ENCODE measurements around the gene DNAH3. TPM values are rescaled to one million over a fixed set of nuclear protein-coding genes. Genes with fewer than 3 reads are reported as not detected.
"Not testable (repeated sequence)": the region's sequence is repeated elsewhere in the genome, so short reads cannot be mapped to it uniquely, and the experiment has no call there.

The DNAH3 gene
- total and polyA plus RNA-seq, 2 of the 13 experiments (the other 11 are each of a cell fraction or from before 2014, with no cell fraction given): 0.07 to 0.08 TPM

DNA sequence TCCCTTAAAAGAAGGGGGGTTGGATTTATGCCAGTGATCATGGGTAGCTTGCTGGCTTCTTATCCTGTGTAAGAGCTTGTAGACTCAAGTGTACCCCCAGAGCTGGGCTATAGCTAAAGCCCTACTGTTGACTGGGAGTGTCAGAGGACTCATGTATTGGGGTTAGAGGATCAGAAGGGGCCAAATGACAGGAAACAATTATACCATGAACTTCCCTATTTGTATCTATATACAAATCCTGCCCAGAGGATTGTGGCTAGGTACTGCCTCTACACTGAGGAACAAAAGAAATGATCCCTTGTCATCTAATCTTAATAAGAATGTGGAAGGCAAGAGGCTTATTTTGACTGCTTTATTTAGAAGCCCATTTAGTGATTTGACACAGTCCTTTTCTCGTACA lies 46.5 kb upstream of the DNAH3 start:
- no peaks in the 10 kb centered on the region for H3K4me1 ChIP-seq (ENCODE audit: insufficient read depth, low read length)
- no peaks in the 10 kb centered on the region for H4K20me1 ChIP-seq (ENCODE audit: insufficient read depth, low read length)
- no peak overlapping the region for H3K9ac ChIP-seq (ENCODE audit: insufficient read depth, low read depth, low read length)
- FAIRE-seq (no peak), DNase-seq (ENCODE audit: low spot score) (no peak), ATAC-seq (no peak)
- H3K4me3 ChIP-seq (replicated peaks in 1 of 3; ENCODE audit: insufficient read depth in 1 of 3, low read depth in 2 of 3, low read length in 3 of 3): no peak overlapping the region
- H3K4me2 ChIP-seq (ENCODE audit: low read depth, low read length): no peak overlapping the region
- BruUV-seq (replicated peaks): no TSS peak
- CTCF ChIA-PET (ENCODE audit: low intra/inter-chr PET ratio, low total read pairs): no interaction called here
- in situ Hi-C loops (cut with HindIII; ENCODE audit: extremely low pct_ligation_motif_present, low pct_unique_long_range_greater_than_20kb) (no loop called here), intact Hi-C loops (cut with micrococcal nuclease; ENCODE audit: unreplicated experiment) (no loop called here)
- no peaks in the 10 kb centered on the region for H3K36me3 ChIP-seq (replicated peaks in 1 of 2; ENCODE audit: control insufficient read depth in 1 of 2, insufficient read depth in 2 of 2, low read length in 2 of 2)
- WGBS (ENCODE audit: low lambda C conversion rate): 0% methylated on average over 1 of the region's 1 CpG
- H3K79me2 ChIP-seq (ENCODE audit: insufficient read depth, low read length): no peaks in the 10 kb centered on the region
- TF ChIP-seq CHD4 (IDR thresholded peaks at IDR 0.05; ENCODE audit: borderline replicate concordance, low read length): no peak
- TF ChIP-seq, protein P1, sequence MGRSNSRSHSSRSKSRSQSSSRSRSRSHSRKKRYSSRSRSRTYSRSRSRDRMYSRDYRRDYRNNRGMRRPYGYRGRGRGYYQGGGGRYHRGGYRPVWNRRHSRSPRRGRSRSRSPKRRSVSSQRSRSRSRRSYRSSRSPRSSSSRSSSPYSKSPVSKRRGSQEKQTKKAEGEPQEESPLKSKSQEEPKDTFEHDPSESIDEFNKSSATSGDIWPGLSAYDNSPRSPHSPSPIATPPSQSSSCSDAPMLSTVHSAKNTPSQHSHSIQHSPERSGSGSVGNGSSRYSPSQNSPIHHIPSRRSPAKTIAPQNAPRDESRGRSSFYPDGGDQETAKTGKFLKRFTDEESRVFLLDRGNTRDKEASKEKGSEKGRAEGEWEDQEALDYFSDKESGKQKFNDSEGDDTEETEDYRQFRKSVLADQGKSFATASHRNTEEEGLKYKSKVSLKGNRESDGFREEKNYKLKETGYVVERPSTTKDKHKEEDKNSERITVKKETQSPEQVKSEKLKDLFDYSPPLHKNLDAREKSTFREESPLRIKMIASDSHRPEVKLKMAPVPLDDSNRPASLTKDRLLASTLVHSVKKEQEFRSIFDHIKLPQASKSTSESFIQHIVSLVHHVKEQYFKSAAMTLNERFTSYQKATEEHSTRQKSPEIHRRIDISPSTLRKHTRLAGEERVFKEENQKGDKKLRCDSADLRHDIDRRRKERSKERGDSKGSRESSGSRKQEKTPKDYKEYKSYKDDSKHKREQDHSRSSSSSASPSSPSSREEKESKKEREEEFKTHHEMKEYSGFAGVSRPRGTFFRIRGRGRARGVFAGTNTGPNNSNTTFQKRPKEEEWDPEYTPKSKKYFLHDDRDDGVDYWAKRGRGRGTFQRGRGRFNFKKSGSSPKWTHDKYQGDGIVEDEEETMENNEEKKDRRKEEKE (IDR thresholded peaks at IDR 0.05): no peak
- no peak for TF ChIP-seq ZNF569 (CRISPR knock-in tag; IDR thresholded peaks at IDR 0.05; ENCODE audit: borderline replicate concordance)
- no peak for TF ChIP-seq RELA (CRISPR knock-in tag; IDR thresholded peaks at IDR 0.05)
- TF ChIP-seq ZNF124 (CRISPR knock-in tag; IDR thresholded peaks at IDR 0.05): no peak
- no peak for TF ChIP-seq ZFP90 (CRISPR knock-in tag; IDR thresholded peaks at IDR 0.05; ENCODE audit: borderline replicate concordance)
- TF ChIP-seq ZNF20 (CRISPR knock-in tag; IDR thresholded peaks at IDR 0.05): no peak
- no peaks in the 10 kb centered on the region for H3K9me3 ChIP-seq (ENCODE audit: low read length)
- no peak overlapping the region for H3K27ac ChIP-seq (ENCODE audit: extremely low read length, insufficient read depth, low read length)
- no peak overlapping the region for H2AFZ ChIP-seq (ENCODE audit: low read length)
- POLR2A ChIA-PET: interaction anchor here (1.0 kb wide), 1 partner anchor 64 kb away, joined by 4 read pairs; no protein-coding TSS in a partner anchor
- peaks cover 5 to 58% of the 10 kb centered on the region in 2 experiments; a peak in 4 of 5 replicates for H3K27me3 ChIP-seq (ENCODE audit: control insufficient read depth in 1 of 2, insufficient read depth in 2 of 2, low read length in 2 of 2)

DNA sequence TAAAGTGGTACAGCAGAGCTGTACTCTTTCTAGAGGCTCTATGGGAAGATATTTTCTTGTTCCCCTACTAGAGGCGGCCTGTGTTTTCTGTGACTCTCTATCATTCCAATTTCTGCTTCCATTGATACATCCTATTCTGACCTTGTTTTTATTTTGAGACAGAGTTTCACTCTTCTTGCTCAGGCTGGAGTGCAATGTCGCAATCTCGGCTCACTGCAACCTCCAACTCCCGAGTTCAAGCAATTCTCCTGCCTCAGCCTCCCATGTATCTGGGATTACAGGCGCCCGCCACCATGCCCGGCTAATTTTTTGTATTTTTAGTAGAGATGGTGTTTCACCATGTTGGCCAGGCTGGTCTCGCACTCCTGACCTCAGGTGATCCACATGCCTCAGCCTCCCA lies 44.7 kb upstream of the DNAH3 start:
- BruUV-seq (replicated peaks); H3K4me1 ChIP-seq (ENCODE audit: insufficient read depth, low read length); FAIRE-seq; H3K4me2 ChIP-seq (ENCODE audit: low read depth, low read length); H3K79me2 ChIP-seq (ENCODE audit: insufficient read depth, low read length); H2AFZ ChIP-seq (ENCODE audit: low read length); in situ Hi-C loops (cut with HindIII; ENCODE audit: extremely low pct_ligation_motif_present, low pct_unique_long_range_greater_than_20kb); DNase-seq (ENCODE audit: low spot score); ATAC-seq; H4K20me1 ChIP-seq (ENCODE audit: insufficient read depth, low read length); H3K9ac ChIP-seq (ENCODE audit: insufficient read depth, low read depth, low read length); H3K27ac ChIP-seq (ENCODE audit: extremely low read length, insufficient read depth, low read length); H3K36me3 ChIP-seq (replicated peaks in 1 of 2; ENCODE audit: control insufficient read depth in 1 of 2, insufficient read depth in 2 of 2, low read length in 2 of 2); CTCF ChIA-PET (ENCODE audit: low intra/inter-chr PET ratio, low total read pairs); intact Hi-C loops (cut with micrococcal nuclease; ENCODE audit: unreplicated experiment); H3K4me3 ChIP-seq (replicated peaks in 1 of 3; ENCODE audit: insufficient read depth in 1 of 3, low read depth in 2 of 3, low read length in 3 of 3); H3K9me3 ChIP-seq (ENCODE audit: low read length): not testable (repeated sequence)
- peaks cover 5 to 53% of the 10 kb centered on the region in 2 experiments; a peak in 4 of 5 replicates for H3K27me3 ChIP-seq (ENCODE audit: control insufficient read depth in 1 of 2, insufficient read depth in 2 of 2, low read length in 2 of 2)
- WGBS (ENCODE audit: low lambda C conversion rate): 33% methylated on average over 8 of the region's 8 CpGs
- POLR2A ChIA-PET: interaction anchor here (1.5 kb wide), 1 partner anchor 66 kb away, joined by 3 read pairs; no protein-coding TSS in a partner anchor

Measured in HepG2 (cell line).